HL-60 (cell line): Measurements from ENCODE around the gene RALY.
A peak's percentile ranks its signal among the peaks of the same experiment; 100 is the strongest.

Source experiments
- DNase-seq, 2 experiments: peaks; one replicate each; pipeline ENCODE4 v3.0.0-alpha.2; 2010 to 2020; ENCODE audit warnings: low read depth in 1 of 2, low spot score in 1 of 2
- H3K27ac ChIP-seq: fragments of 250-450 bp; sonication (Bioruptor Pico); replicated peaks from 2 replicates; pipeline ENCODE4 v1.5.1; 2020; ENCODE audit warnings: mild to moderate bottlenecking, moderate library complexity
- H3K27me3 ChIP-seq: fragments of 250-450 bp; sonication (Bioruptor Pico); 2 replicates; pipeline ENCODE4 v1.5.1; 2021; ENCODE audit warnings: mild to moderate bottlenecking, moderate library complexity; ENCODE audit not compliant: insufficient read depth, poor library complexity, severe bottlenecking
- H3K4me3 ChIP-seq: replicated peaks from 2 replicates; pipeline ENCODE4 v1.5.1; 2011; ENCODE audit warnings: mild to moderate bottlenecking, control low read depth, low read length; ENCODE audit not compliant: insufficient read depth
- CTCF ChIP-seq: IDR thresholded peaks from one replicate; pipeline ENCODE4 v1.5.1; 2011; ENCODE audit warnings: low read length, control low read depth, inconsistent platforms; ENCODE audit not compliant: insufficient read depth
- GABPA ChIP-seq: IDR thresholded peaks from 2 replicates; pipeline ENCODE4 v1.6.1; 2012; ENCODE audit warnings: low read depth
- POLR2AphosphoS5 ChIP-seq: IDR thresholded peaks from 2 replicates; pipeline ENCODE4 v1.6.1; 2012; ENCODE audit warnings: low read depth
- REST ChIP-seq: IDR thresholded peaks from 2 replicates; pipeline ENCODE4 v1.6.1; 2012; ENCODE audit warnings: low read depth; ENCODE audit not compliant: insufficient replicate concordance
- SPI1 ChIP-seq: IDR thresholded peaks from 2 replicates; pipeline ENCODE4 v1.6.1; 2012; ENCODE audit warnings: low read depth, mild to moderate bottlenecking, borderline replicate concordance

Gene RALY

GRCh38 chr20:34037121-34037520, 43.4 kb downstream of the RALY start:
- no peaks in the 10 kb centered on the region for H3K27me3 ChIP-seq
- TF ChIP-seq REST (no peak), GABPA (no peak), SPI1 (no peak), CTCF (no peak), POLR2AphosphoS5 (no peak)
- DNase-seq, result peak in 1 of 2 experiments; percentile 18
- H3K27ac ChIP-seq, result no peak overlapping the region
- no peak overlapping the region for H3K4me3 ChIP-seq

- no peak for DNase-seq
These were observed 44.1 kb downstream of the RALY start for GRCh38 chr20:34037767-34038166.

More at GRCh38 chr20:34037767-34038166, 44.1 kb downstream of the RALY start:
- TF ChIP-seq SPI1 (no peak), GABPA (no peak), REST (no peak), POLR2AphosphoS5 (no peak), CTCF (no peak)
- Histone ChIP-seq H3K27me3 (no peaks in the 10 kb centered on the region), H3K27ac (no peak overlapping the region), H3K4me3 (no peak overlapping the region)
